ENCODE measurements around the gene PHKA2. TPM values are rescaled to one million over a fixed set of nuclear protein-coding genes. Genes with fewer than 3 reads are reported as not detected.

Gene PHKA2
- total and polyA plus RNA-seq, 9 donors = 12.6 to 27.2 (median 20.0) TPM

- H3K4me1 ChIP-seq (ENCODE audit: control insufficient read depth, insufficient read depth, low read length) = peaks cover 7% of the 10 kb centered on the region
- 90% methylated on average over 23 of the region's 27 CpGs for WGBS (ENCODE audit: insufficient coverage)
- H3K27ac ChIP-seq (ENCODE audit: low read length) = no peak overlapping the region
- peaks cover 20% of the 10 kb centered on the region for H3K27me3 ChIP-seq (ENCODE audit: control insufficient read depth, insufficient read depth, low read length)
- DNase-seq = no peak
- no peaks in the 10 kb centered on the region for H3K36me3 ChIP-seq (ENCODE audit: control insufficient read depth, insufficient read depth, low read length)
- no peak overlapping the region for H3K4me3 ChIP-seq (ENCODE audit: low read length)
- no peaks in the 10 kb centered on the region for H3K9me3 ChIP-seq (replicated peaks; ENCODE audit: control insufficient read depth, low read depth, low read length)
Observed at GRCh38 chrX:18874560-18875255, 109.2 kb downstream of the PHKA2 start.

DNA sequence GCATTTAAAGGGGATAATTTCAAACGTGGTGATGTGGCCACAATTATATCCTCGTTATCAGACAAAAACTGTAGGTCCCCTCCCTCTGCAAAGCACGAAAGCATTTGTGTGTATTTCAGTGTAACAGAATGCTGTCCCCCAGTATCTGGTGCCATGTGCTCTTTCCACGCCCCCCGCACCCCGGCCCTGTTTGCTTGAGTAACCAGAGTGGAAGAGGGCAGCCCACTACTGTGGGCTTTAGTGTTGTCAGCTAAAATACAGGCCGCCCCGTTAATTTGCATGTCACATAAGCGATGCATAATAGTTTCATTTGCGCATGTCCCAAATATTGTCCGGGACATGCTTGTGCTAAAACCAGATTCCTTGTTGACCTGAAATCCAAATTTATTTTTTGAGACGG, 110.1 kb downstream of the PHKA2 start:
- H3K4me1 ChIP-seq (ENCODE audit: control insufficient read depth, insufficient read depth, low read length) = peaks cover 7% of the 10 kb centered on the region
- H3K9me3 ChIP-seq (replicated peaks; ENCODE audit: control insufficient read depth, low read depth, low read length) = no peaks in the 10 kb centered on the region
- no peak overlapping the region for H3K4me3 ChIP-seq (ENCODE audit: low read length)
- DNase-seq = no peak
- 94% methylated on average over 10 of the region's 12 CpGs for WGBS (ENCODE audit: insufficient coverage)
- no peak overlapping the region for H3K27ac ChIP-seq (ENCODE audit: low read length)
- peaks cover 20% of the 10 kb centered on the region for H3K27me3 ChIP-seq (ENCODE audit: control insufficient read depth, insufficient read depth, low read length)
- H3K36me3 ChIP-seq (ENCODE audit: control insufficient read depth, insufficient read depth, low read length) = no peaks in the 10 kb centered on the region

- H3K9me3 ChIP-seq (replicated peaks; ENCODE audit: control insufficient read depth, low read depth, low read length) = no peaks in the 10 kb centered on the region
- peak; percentile 80 for DNase-seq
- peaks cover 7% of the 10 kb centered on the region for H3K4me1 ChIP-seq (ENCODE audit: control insufficient read depth, insufficient read depth, low read length)
- H3K4me3 ChIP-seq (ENCODE audit: low read length) = no peak overlapping the region
- H3K27ac ChIP-seq (ENCODE audit: low read length) = no peak overlapping the region
- no peaks in the 10 kb centered on the region for H3K36me3 ChIP-seq (ENCODE audit: control insufficient read depth, insufficient read depth, low read length)
- WGBS (ENCODE audit: insufficient coverage) = 71% methylated on average over 20 of the region's 27 CpGs
- peaks cover 20% of the 10 kb centered on the region for H3K27me3 ChIP-seq (ENCODE audit: control insufficient read depth, insufficient read depth, low read length)
Observed at GRCh38 chrX:18873189-18873791, 110.6 kb downstream of the PHKA2 start.

- DNase-seq = no peak
- H3K27ac ChIP-seq (ENCODE audit: low read length) = no peak overlapping the region
- WGBS (ENCODE audit: insufficient coverage) = 78% methylated on average over 6 of the region's 8 CpGs
Observed at GRCh38 chrX:18872621-18873020, 111.3 kb downstream of the PHKA2 start.

GRCh38 chrX:18871970-18872369, 111.9 kb downstream of the PHKA2 start:
- Histone ChIP-seq H3K36me3 (ENCODE audit: control insufficient read depth, insufficient read depth, low read length) (no peaks in the 10 kb centered on the region), H3K27ac (ENCODE audit: low read length) (no peak overlapping the region), H3K4me1 (ENCODE audit: control insufficient read depth, insufficient read depth, low read length) (peaks cover 7% of the 10 kb centered on the region), H3K4me3 (ENCODE audit: low read length) (no peak overlapping the region), H3K9me3 (replicated peaks; ENCODE audit: control insufficient read depth, low read depth, low read length) (no peaks in the 10 kb centered on the region), H3K27me3 (ENCODE audit: control insufficient read depth, insufficient read depth, low read length) (peaks cover 19% of the 10 kb centered on the region)
- 42% methylated on average over 7 of the region's 12 CpGs for WGBS (ENCODE audit: insufficient coverage)
- no peak for DNase-seq

More at GRCh38 chrX:18872621-18873020, 111.3 kb downstream of the PHKA2 start:
- no peaks in the 10 kb centered on the region for H3K9me3 ChIP-seq (replicated peaks; ENCODE audit: control insufficient read depth, low read depth, low read length)
- H3K27me3 ChIP-seq (ENCODE audit: control insufficient read depth, insufficient read depth, low read length) = peaks cover 20% of the 10 kb centered on the region
- H3K36me3 ChIP-seq (ENCODE audit: control insufficient read depth, insufficient read depth, low read length) = no peaks in the 10 kb centered on the region
- H3K4me1 ChIP-seq (ENCODE audit: control insufficient read depth, insufficient read depth, low read length) = peaks cover 7% of the 10 kb centered on the region
- no peak overlapping the region for H3K4me3 ChIP-seq (ENCODE audit: low read length)

GRCh38 chrX:18871161-18871890, 112.6 kb downstream of the PHKA2 start:
- H3K4me1 ChIP-seq (ENCODE audit: control insufficient read depth, insufficient read depth, low read length) = peaks cover 7% of the 10 kb centered on the region
- 20% methylated on average over 2 of the region's 10 CpGs for WGBS (ENCODE audit: insufficient coverage)

GRCh38 chrX:18864390-18864920, 119.5 kb downstream of the PHKA2 start:
- 96% methylated on average over 4 of the region's 15 CpGs for WGBS (ENCODE audit: insufficient coverage)
- H3K4me1 ChIP-seq (ENCODE audit: control insufficient read depth, insufficient read depth, low read length) = no peaks in the 10 kb centered on the region
- DNase-seq = no peak
- H3K27ac ChIP-seq (ENCODE audit: low read length) = no peak overlapping the region
- no peaks in the 10 kb centered on the region for H3K36me3 ChIP-seq (ENCODE audit: control insufficient read depth, insufficient read depth, low read length)
- H3K27me3 ChIP-seq (ENCODE audit: control insufficient read depth, insufficient read depth, low read length) = peaks cover 2% of the 10 kb centered on the region
- H3K4me3 ChIP-seq (ENCODE audit: low read length) = no peak overlapping the region
- no peaks in the 10 kb centered on the region for H3K9me3 ChIP-seq (replicated peaks; ENCODE audit: control insufficient read depth, low read depth, low read length)

More at GRCh38 chrX:18871161-18871890, 112.6 kb downstream of the PHKA2 start:
- H3K27me3 ChIP-seq (ENCODE audit: control insufficient read depth, insufficient read depth, low read length) = peaks cover 18% of the 10 kb centered on the region
- H3K27ac ChIP-seq (ENCODE audit: low read length) = no peak overlapping the region
- no peak overlapping the region for H3K4me3 ChIP-seq (ENCODE audit: low read length)
- H3K36me3 ChIP-seq (ENCODE audit: control insufficient read depth, insufficient read depth, low read length) = no peaks in the 10 kb centered on the region
- peak; percentile 55 for DNase-seq
- no peaks in the 10 kb centered on the region for H3K9me3 ChIP-seq (replicated peaks; ENCODE audit: control insufficient read depth, low read depth, low read length)

GRCh38 chrX:18861511-18861910, 122.4 kb downstream of the PHKA2 start:
- Histone ChIP-seq H3K4me3 (ENCODE audit: low read length) (no peak overlapping the region), H3K9me3 (replicated peaks; ENCODE audit: control insufficient read depth, low read depth, low read length) (no peaks in the 10 kb centered on the region), H3K4me1 (ENCODE audit: control insufficient read depth, insufficient read depth, low read length) (no peaks in the 10 kb centered on the region), H3K36me3 (ENCODE audit: control insufficient read depth, insufficient read depth, low read length) (no peaks in the 10 kb centered on the region), H3K27ac (ENCODE audit: low read length) (no peak overlapping the region), H3K27me3 (ENCODE audit: control insufficient read depth, insufficient read depth, low read length) (peaks cover 2% of the 10 kb centered on the region)
- WGBS (ENCODE audit: insufficient coverage) = 65% methylated on average over 2 of the region's 5 CpGs
- no peak for DNase-seq

GRCh38 chrX:18856645-18856997, 127.3 kb downstream of the PHKA2 start:
- no peaks in the 10 kb centered on the region for H3K36me3 ChIP-seq (ENCODE audit: control insufficient read depth, insufficient read depth, low read length)
- no CpG with 5 or more reads among the region's 1 CpG for WGBS (ENCODE audit: insufficient coverage)
- H3K27ac ChIP-seq (ENCODE audit: low read length) = no peak overlapping the region
- no peak for DNase-seq
- H3K27me3 ChIP-seq (ENCODE audit: control insufficient read depth, insufficient read depth, low read length) = peaks cover 8% of the 10 kb centered on the region
- no peaks in the 10 kb centered on the region for H3K9me3 ChIP-seq (replicated peaks; ENCODE audit: control insufficient read depth, low read depth, low read length)
- no peak overlapping the region for H3K4me3 ChIP-seq (ENCODE audit: low read length)
- no peaks in the 10 kb centered on the region for H3K4me1 ChIP-seq (ENCODE audit: control insufficient read depth, insufficient read depth, low read length)
